Heart right ventricle (tissue), 16 donors: ENCODE data around the gene MCOLN2. TPM values are rescaled to one million over a fixed set of nuclear protein-coding genes. Genes with fewer than 3 reads are reported as not detected.
"Not testable (repeated sequence)": the region's sequence is repeated elsewhere in the genome, so short reads cannot be mapped to it uniquely, and the experiment has no call there.

Source experiments
- ATAC-seq, 8 donors: fragments of 200-7000 bp; cut with Tn5 transposase; one replicate each; pipeline ENCODE4 v1.9.1; 2020; ENCODE audit warnings: mild to moderate bottlenecking in 8 of 8, moderate library complexity in 8 of 8, moderate number of reproducible peaks in 1 of 8
- DNase-seq, 2 donors: peaks; one replicate each; pipeline ENCODE4 v3.0.0-alpha.2; 2020
- H3K27ac ChIP-seq, 10 donors: fragments of 200-600 bp; sonication (generic) in 2 of 10; one replicate each; pipeline versions ENCODE4 v1.5.0 to v1.8.0; 2020 to 2022; ENCODE audit warnings: mild to moderate bottlenecking in 3 of 10
- H3K27me3 ChIP-seq, 7 donors: fragments of 200-600 bp; one replicate each; pipeline ENCODE4 v1.8.0; 2021 to 2022; ENCODE audit warnings: mild to moderate bottlenecking in 2 of 7
- H3K36me3 ChIP-seq, 9 donors: fragments of 200-600 bp; sonication (generic) in 1 of 9; one replicate each; pipeline versions ENCODE4 v1.5.0 to v1.8.0; 2020 to 2022; ENCODE audit warnings: mild to moderate bottlenecking in 2 of 9
- H3K4me1 ChIP-seq, 9 donors: fragments of 200-600 bp; sonication (generic) in 1 of 9; one replicate each; pipeline versions ENCODE4 v1.5.0 to v1.8.0; 2020 to 2022; ENCODE audit warnings: mild to moderate bottlenecking in 4 of 9
- H3K4me3 ChIP-seq, 10 donors: fragments of 200-600 bp; sonication (generic) in 2 of 10; one replicate each; pipeline versions ENCODE4 v1.5.0 to v1.8.0; 2020 to 2022; ENCODE audit warnings: mild to moderate bottlenecking in 7 of 10, moderate library complexity in 2 of 10
- H3K9me3 ChIP-seq, 11 donors: fragments of 200-600 bp in 10 of 11; sonication (generic) in 2 of 11; one replicate each; pipeline versions ENCODE4 v1.5.0 to v1.8.0; 2013 to 2022; ENCODE audit warnings: mild to moderate bottlenecking in 2 of 11, control low read depth in 1 of 11, moderate library complexity in 1 of 11
- CTCF ChIP-seq, 9 donors: fragments of 200-600 bp; sonication (generic) in 2 of 9; IDR thresholded peaks; one replicate each; pipeline versions ENCODE4 v1.5.0 to v1.8.0; 2021 to 2022; ENCODE audit warnings: antibody characterized with exemption in 9 of 9, mild to moderate bottlenecking in 5 of 9, moderate library complexity in 1 of 9
- WGBS, 2 donors: extraction: QIAGEN DNeasy Blood & Tissue Kit; methylation state at CpG; one replicate each; pipeline ENCODE4 v1.1.7; 2013; ENCODE audit warnings: inconsistent platforms in 1 of 2; 5-methylcytosine and 5-hydroxymethylcytosine counted together
- intact Hi-C, 10 donors: fragments of 100-400 bp; cut with DNase I; formaldehyde crosslinking; loops; one replicate each; pipeline versions ENCODE4 v1.11.1 to v1.14.2; 2022
- polyA plus RNA-seq, 2 donors: library from polyadenylated mRNA; stranded (reverse); fragments of 200-250 nt; gene quantifications; one replicate each; pipeline ENCODE4 v1.2.3, GENCODE V29; 2013
- total RNA-seq, 10 donors: library from RNA; stranded (reverse); fragmentation: NEBNext Ultra II Directional in 3 of 10; extraction: Animal tissue kit (Norgen Biotek cat#: 25700) in 3 of 10; gene quantifications; one replicate each; pipeline versions ENCODE4 v1.2.1 to v1.2.4, GENCODE V29; 2021 to 2023
- donor health status: Arrhythmogenic right ventricular cardiomyopathy.
- donor health status: ischemic (EF 13 %, LVEDD 7.1; RV severe dilation, severe dysfunction).
- donor health status: healthy with polysubstance abuse.
- donor health status: DM: no; HTN: yes; CAD: no.
- donor health status: DM: no; HTN: no; CAD: no.
- donor health status: ischemic (EF 25% LVEDD 6.9; RV normal size, moderate dysfunction).
- donor health status: ischemic (EF 25% LVEDD 5.7; RV mildly dilated, moderate dysfunction).
- donor health status: healthy.
- donor health status: DM: yes; HTN: yes; CAD: no.
- donor health status: Ischemic cardiomyopathy.
- donor health status: ischemic (EF 35%, LVEDD 5.7; RV mildly dilated, moderate dysfunction).
- donor health status: nonischemic (EF 11% LVEDD 7.7; RV severe dilation, severe dysfunction).
- donor health status: DM: yes; HTN: yes; CAD: no.
- donor health status: PGD.
- donor health status: ischemic (EF 29% LVEDD 5.4; RV normal size, mild dysfunction).
- donor health status: nonischemic (EF 23%, LVEDD 6.1; RV moderate dilation, normal function).

Gene MCOLN2
- total and polyA plus RNA-seq, 12 donors = 0.01 to 2.0 (median 0.15) TPM; not detected in 6

GRCh38 chr1:85024736-85025135 lies 27.8 kb upstream of the MCOLN2 start:
- Histone ChIP-seq H3K9me3 (no peaks in the 10 kb centered on the region), H3K36me3 (no peaks in the 10 kb centered on the region), H3K4me1 (no peaks in the 10 kb centered on the region), H3K27me3 (peaks cover 0 to 3% (median 0%) of the 10 kb centered on the region in 7 donors), H3K4me3 (no peak overlapping the region), H3K27ac (no peak overlapping the region)
- intact Hi-C loops = loop anchor here in 7 of 10 donors (5.0 to 10.0 kb wide), 3 partner anchors 77 to 82 kb away; no protein-coding TSS in a partner anchor
- ATAC-seq (no peak), DNase-seq (no peak)
- 87 to 92% methylated on average over 3 of the region's 3 CpGs for WGBS, 2 donors
- TF ChIP-seq CTCF (IDR thresholded peaks at IDR 0.05) = no peak

- H3K4me1 ChIP-seq = no peaks in the 10 kb centered on the region
- intact Hi-C loops = loop anchor here in 4 of 10 donors (5.0 to 10.0 kb wide), 2 partner anchors 75 to 78 kb away; no protein-coding TSS in a partner anchor
- H3K4me3 ChIP-seq = no peak overlapping the region
- peaks cover 0 to 3% (median 0%) of the 10 kb centered on the region in 7 donors for H3K27me3 ChIP-seq
- H3K27ac ChIP-seq = no peak overlapping the region
- no peaks in the 10 kb centered on the region for H3K36me3 ChIP-seq
- TF ChIP-seq CTCF (IDR thresholded peaks at IDR 0.05) = no peak
- no peaks in the 10 kb centered on the region for H3K9me3 ChIP-seq
- DNase-seq (no peak), ATAC-seq (no peak)
These were observed 25.8 kb upstream of the MCOLN2 start for GRCh38 chr1:85022700-85023099.

GRCh38 chr1:85019994-85020393 lies 23.1 kb upstream of the MCOLN2 start:
- ATAC-seq (peak in 3 of 8 donors; percentile 25 to 57 (median 34)), DNase-seq (no peak)
- 57 to 61% methylated on average over 4 of the region's 4 CpGs for WGBS, 2 donors

GRCh38 chr1:85015826-85016225 lies 18.9 kb upstream of the MCOLN2 start:
- no peaks in the 10 kb centered on the region for H3K27me3 ChIP-seq
- intact Hi-C loops = no loop called here
- WGBS, 2 donors = 78 to 82% methylated on average over 1 of the region's 1 CpG
- no peak for TF ChIP-seq CTCF (IDR thresholded peaks at IDR 0.05)
- H3K4me1 ChIP-seq = no peaks in the 10 kb centered on the region
- no peak overlapping the region for H3K4me3 ChIP-seq
- H3K27ac ChIP-seq = no peak overlapping the region
- H3K9me3 ChIP-seq = peaks cover 0 to 17% (median 0%) of the 10 kb centered on the region in 11 donors
- no peak for DNase-seq
- ATAC-seq = no peak
- H3K36me3 ChIP-seq = no peaks in the 10 kb centered on the region

More at GRCh38 chr1:85019994-85020393, 23.1 kb upstream of the MCOLN2 start:
- H3K27ac ChIP-seq = no peak overlapping the region
- peaks cover 0 to 3% (median 0%) of the 10 kb centered on the region in 7 donors for H3K27me3 ChIP-seq
- no peak overlapping the region for H3K4me3 ChIP-seq
- H3K9me3 ChIP-seq = peaks cover 0 to 6% (median 0%) of the 10 kb centered on the region in 11 donors
- H3K36me3 ChIP-seq = no peaks in the 10 kb centered on the region
- no peaks in the 10 kb centered on the region for H3K4me1 ChIP-seq
- no peak for TF ChIP-seq CTCF (IDR thresholded peaks at IDR 0.05)
- intact Hi-C loops = loop anchor here in 4 of 10 donors (5.0 to 10.0 kb wide), 2 partner anchors 73 to 75 kb away; no protein-coding TSS in a partner anchor

- ATAC-seq, H3K4me1 ChIP-seq, intact Hi-C loops, H3K36me3 ChIP-seq, DNase-seq, H3K4me3 ChIP-seq: not testable (repeated sequence)
- Histone ChIP-seq H3K27ac (peak overlapping the region in 1 of 10 donors; percentile 3), H3K27me3 (peaks cover 0 to 47% (median 28%) of the 10 kb centered on the region in 7 donors), H3K9me3 (peaks cover 0 to 25% (median 0%) of the 10 kb centered on the region in 11 donors)
- WGBS, 2 donors = 71 to 77% methylated on average over 1 of the region's 1 CpG
These were observed 8.7 kb upstream of the MCOLN2 start for GRCh38 chr1:85005641-85006040.
